Neuron (in vitro differentiated cells): ENCODE data around the gene TMEM121.

Experiments
- H2AFZ ChIP-seq: one replicate; pipeline ENCODE4 v1.6.1; 2013; ENCODE audit warnings: low read depth, mild to moderate bottlenecking, inconsistent platforms, low read length, moderate library complexity
- H3K27me3 ChIP-seq: one replicate; pipeline ENCODE4 v1.6.1; 2013; ENCODE audit warnings: low read length; ENCODE audit not compliant: insufficient read depth
- H3K36me3 ChIP-seq: one replicate; pipeline ENCODE4 v1.6.1; 2013; ENCODE audit warnings: low read length; ENCODE audit not compliant: insufficient read depth
- H3K4me1 ChIP-seq: one replicate; pipeline ENCODE4 v1.6.1; 2013; ENCODE audit warnings: low read length; ENCODE audit not compliant: insufficient read depth
- H3K4me3 ChIP-seq: 2 replicates; pipeline ENCODE4 v1.5.1; 2013; ENCODE audit warnings: mild to moderate bottlenecking, low read length, moderate library complexity
- H3K9me3 ChIP-seq: one replicate; pipeline ENCODE4 v1.6.1; 2013; ENCODE audit warnings: low read length

The TMEM121 gene

GRCh38 chr14:105490572-105491365, 35.6 kb upstream of the TMEM121 start, which contains the start of gene TEDC1:
Gene TEDC1 (plus strand): TSS chr14:105491246. CDS start chr14:105491376, 130 bp downstream.
- Histone ChIP-seq H3K4me3 (peak within 1 kb of the TSS; percentile 60), H3K27me3 (no peaks in the 10 kb centered on the region), H3K9me3 (no peaks in the 10 kb centered on the region), H3K4me1 (peaks cover 24% of the 10 kb centered on the region), H3K36me3 (no peaks in the 10 kb centered on the region), H2AFZ (peak within 1 kb of the TSS; percentile 86)

GRCh38 chr14:105491366-105491973, 34.9 kb upstream of the TMEM121 start:
- Histone ChIP-seq H3K4me1 (peaks cover 19% of the 10 kb centered on the region), H2AFZ (no peak overlapping the region), H3K9me3 (no peaks in the 10 kb centered on the region), H3K27me3 (no peaks in the 10 kb centered on the region), H3K4me3 (peak overlapping the region; percentile 51), H3K36me3 (no peaks in the 10 kb centered on the region)

GRCh38 chr14:105492031-105492970, 34.1 kb upstream of the TMEM121 start:
- peak overlapping the region; percentile 51 for H3K4me3 ChIP-seq
- H2AFZ ChIP-seq: no peak overlapping the region
- H3K36me3 ChIP-seq: no peaks in the 10 kb centered on the region
- peaks cover 19% of the 10 kb centered on the region for H3K4me1 ChIP-seq
- H3K9me3 ChIP-seq: no peaks in the 10 kb centered on the region
- no peaks in the 10 kb centered on the region for H3K27me3 ChIP-seq

GRCh38 chr14:105492971-105493871, 33.2 kb upstream of the TMEM121 start:
- H2AFZ ChIP-seq: no peak overlapping the region
- H3K9me3 ChIP-seq: no peaks in the 10 kb centered on the region
- H3K27me3 ChIP-seq: no peaks in the 10 kb centered on the region
- peaks cover 13% of the 10 kb centered on the region for H3K4me1 ChIP-seq
- no peak overlapping the region for H3K4me3 ChIP-seq
- no peaks in the 10 kb centered on the region for H3K36me3 ChIP-seq

- Histone ChIP-seq H3K27me3 (no peaks in the 10 kb centered on the region), H3K4me3 (no peak overlapping the region), H3K4me1 (peaks cover 6% of the 10 kb centered on the region), H3K9me3 (no peaks in the 10 kb centered on the region), H3K36me3 (no peaks in the 10 kb centered on the region), H2AFZ (no peak overlapping the region)
Measured at GRCh38 chr14:105493921-105494605, 32.3 kb upstream of the TMEM121 start.

- H3K27me3 ChIP-seq: no peaks in the 10 kb centered on the region
- H2AFZ ChIP-seq: no peak overlapping the region
- peaks cover 4% of the 10 kb centered on the region for H3K4me1 ChIP-seq
- H3K9me3 ChIP-seq: no peaks in the 10 kb centered on the region
- H3K36me3 ChIP-seq: no peaks in the 10 kb centered on the region
- H3K4me3 ChIP-seq: no peak overlapping the region
Measured at GRCh38 chr14:105494606-105494929, 31.8 kb upstream of the TMEM121 start.

GRCh38 chr14:105495101-105495989, 31.0 kb upstream of the TMEM121 start:
- H3K4me3 ChIP-seq: no peak overlapping the region
- peaks cover 4% of the 10 kb centered on the region for H3K4me1 ChIP-seq
- no peak overlapping the region for H2AFZ ChIP-seq
- no peaks in the 10 kb centered on the region for H3K9me3 ChIP-seq
- H3K36me3 ChIP-seq: no peaks in the 10 kb centered on the region
- H3K27me3 ChIP-seq: no peaks in the 10 kb centered on the region

GRCh38 chr14:105495990-105496830, 30.2 kb upstream of the TMEM121 start:
- H3K4me3 ChIP-seq: no peak overlapping the region
- H2AFZ ChIP-seq: no peak overlapping the region
- H3K9me3 ChIP-seq: no peaks in the 10 kb centered on the region
- peaks cover 4% of the 10 kb centered on the region for H3K4me1 ChIP-seq
- H3K27me3 ChIP-seq: no peaks in the 10 kb centered on the region
- no peaks in the 10 kb centered on the region for H3K36me3 ChIP-seq

GRCh38 chr14:105496831-105497591, 29.4 kb upstream of the TMEM121 start:
- H3K4me3 ChIP-seq: no peak overlapping the region
- H3K9me3 ChIP-seq: no peaks in the 10 kb centered on the region
- H3K4me1 ChIP-seq: peaks cover 4% of the 10 kb centered on the region
- H3K27me3 ChIP-seq: no peaks in the 10 kb centered on the region
- no peaks in the 10 kb centered on the region for H3K36me3 ChIP-seq
- no peak overlapping the region for H2AFZ ChIP-seq

- Histone ChIP-seq H3K4me3 (no peak overlapping the region), H2AFZ (no peak overlapping the region), H3K36me3 (no peaks in the 10 kb centered on the region), H3K9me3 (no peaks in the 10 kb centered on the region), H3K27me3 (no peaks in the 10 kb centered on the region), H3K4me1 (peaks cover 4% of the 10 kb centered on the region)
Measured at GRCh38 chr14:105497671-105498429, 28.5 kb upstream of the TMEM121 start.
